ENCODE measurements around the gene MAPK6. TPM values are rescaled to one million over a fixed set of nuclear protein-coding genes. Genes with fewer than 3 reads are reported as not detected.
"Not testable (repeated sequence)": the region's sequence is repeated elsewhere in the genome, so short reads cannot be mapped to it uniquely, and the experiment has no call there.

Gene MAPK6
- total and polyA plus RNA-seq, 8 donors: 24.6 to 35.8 (median 26.4) TPM

- Histone ChIP-seq H3K9me3 (peaks cover 0 to 1% of the 10 kb centered on the region in 2 donors), H3K36me3 (no peaks in the 10 kb centered on the region), H3K4me1 (peaks cover 12 to 19% of the 10 kb centered on the region in 2 donors), H3K4me3 (no peak overlapping the region), H3K27ac (no peak overlapping the region), H3K27me3 (no peaks in the 10 kb centered on the region)
- no peak for TF ChIP-seq CTCF (IDR thresholded peaks at IDR 0.05)
- no peak for DNase-seq
- ATAC-seq: peak; percentile 48
- intact Hi-C loops (cut with DNase I): no loop called here
These were observed 76.7 kb downstream of the MAPK6 start for GRCh38 chr15:52095597-52096262.

- ATAC-seq; H3K4me3 ChIP-seq; DNase-seq; H3K9me3 ChIP-seq; H3K36me3 ChIP-seq; intact Hi-C loops (cut with DNase I); H3K27ac ChIP-seq; H3K27me3 ChIP-seq: not testable (repeated sequence)
- peaks cover 15 to 19% of the 10 kb centered on the region in 2 donors for H3K4me1 ChIP-seq
These were observed 77.5 kb downstream of the MAPK6 start for GRCh38 chr15:52096536-52096935.

GRCh38 chr15:52097180-52097579 lies 78.2 kb downstream of the MAPK6 start:
- intact Hi-C loops (cut with DNase I): no loop called here
- no peak for TF ChIP-seq CTCF (IDR thresholded peaks at IDR 0.05)
- no peak for ATAC-seq
- Histone ChIP-seq H3K27ac (no peak overlapping the region), H3K9me3 (no peaks in the 10 kb centered on the region), H3K4me1 (peaks cover 15 to 19% of the 10 kb centered on the region in 2 donors), H3K27me3 (no peaks in the 10 kb centered on the region), H3K36me3 (no peaks in the 10 kb centered on the region), H3K4me3 (no peak overlapping the region)
- no peak for DNase-seq

- ATAC-seq (no peak), DNase-seq (no peak)
- intact Hi-C loops (cut with DNase I): no loop called here
- Histone ChIP-seq H3K9me3 (no peaks in the 10 kb centered on the region), H3K4me1 (peaks cover 11 to 14% of the 10 kb centered on the region in 2 donors), H3K27me3 (no peaks in the 10 kb centered on the region), H3K4me3 (no peak overlapping the region), H3K27ac (no peak overlapping the region), H3K36me3 (no peaks in the 10 kb centered on the region)
- no peak for TF ChIP-seq CTCF (IDR thresholded peaks at IDR 0.05)
These were observed 79.3 kb downstream of the MAPK6 start for GRCh38 chr15:52098323-52098722.

- intact Hi-C loops (cut with DNase I): no loop called here
- Histone ChIP-seq H3K4me3 (no peak overlapping the region), H3K27ac (no peak overlapping the region), H3K27me3 (no peaks in the 10 kb centered on the region), H3K9me3 (no peaks in the 10 kb centered on the region), H3K36me3 (no peaks in the 10 kb centered on the region), H3K4me1 (peaks cover 4% of the 10 kb centered on the region in 2 donors)
- TF ChIP-seq CTCF (IDR thresholded peaks at IDR 0.05): no peak
- DNase-seq: no peak
- no peak for ATAC-seq
These were observed 80.7 kb downstream of the MAPK6 start for GRCh38 chr15:52099651-52100272.

Measured in left lung (tissue), 10 donors.